Natural killer cell (primary cell): ENCODE data around the gene MYMX. TPM values are rescaled to one million over a fixed set of nuclear protein-coding genes. Genes with fewer than 3 reads are reported as not detected.
A peak's percentile ranks its signal among the peaks of the same experiment; 100 is the strongest.

Experiments
- ATAC-seq, 3 donors: fragments of 150-1000 bp in 2 of 3; fragments of 200-7000 bp in 1 of 3; cut with Tn5 transposase; 1 replicate in 1 of 3; 2 replicates in 2 of 3; pipeline ENCODE4 v1.10.0; 2021; ENCODE audit warnings: mild to moderate bottlenecking in 2 of 3, moderate library complexity in 2 of 3
- DNase-seq, 2 donors: peaks; one replicate each; pipeline versions ENCODE4 v3.0.0 to v3.0.0-alpha.2; 2013 to 2021; ENCODE audit warnings: mixed read lengths in 1 of 2
- H3K27ac ChIP-seq: one replicate; pipeline ENCODE4 v1.5.1; 2013; ENCODE audit warnings: mild to moderate bottlenecking, low read length
- H3K27me3 ChIP-seq: one replicate; pipeline ENCODE4 v1.6.1; 2013; ENCODE audit warnings: low read length; ENCODE audit not compliant: control insufficient read depth, insufficient read depth
- H3K36me3 ChIP-seq: one replicate; pipeline ENCODE4 v1.6.1; 2013; ENCODE audit warnings: low read length; ENCODE audit not compliant: control insufficient read depth, insufficient read depth
- H3K4me1 ChIP-seq: one replicate; pipeline ENCODE4 v1.6.1; 2013; ENCODE audit warnings: low read length; ENCODE audit not compliant: control insufficient read depth, insufficient read depth
- H3K4me3 ChIP-seq: one replicate; pipeline ENCODE4 v1.5.1; 2013; ENCODE audit warnings: low read length
- H3K9me3 ChIP-seq: one replicate; pipeline ENCODE4 v1.6.1; 2013; ENCODE audit warnings: low read length; ENCODE audit not compliant: control insufficient read depth, insufficient read depth
- H3K27ac Mint-ChIP-seq, 2 donors: one replicate each; pipeline ENCODE4 v1.8.0; 2022; ENCODE audit warnings: mild to moderate bottlenecking in 2 of 2, mixed read lengths in 2 of 2, moderate library complexity in 1 of 2
- H3K27me3 Mint-ChIP-seq, 2 donors: one replicate each; pipeline ENCODE4 v1.8.0; 2022; ENCODE audit warnings: low read depth in 2 of 2, mixed read lengths in 2 of 2
- H3K36me3 Mint-ChIP-seq: one replicate; pipeline ENCODE4 v1.8.0; 2022; ENCODE audit warnings: mixed read lengths
- H3K4me1 Mint-ChIP-seq, 2 donors: one replicate each; pipeline ENCODE4 v1.8.0; 2022; ENCODE audit warnings: mixed read lengths in 2 of 2
- H3K4me3 Mint-ChIP-seq: one replicate; pipeline ENCODE4 v1.8.0; 2022; ENCODE audit warnings: mild to moderate bottlenecking, moderate library complexity, mixed read lengths
- H3K9me3 Mint-ChIP-seq, 2 donors: one replicate each; pipeline ENCODE4 v1.8.0; 2022; ENCODE audit warnings: mixed read lengths in 2 of 2
- WGBS: methylation state at CpG from one replicate; pipeline ENCODE4 v1.1.7; 2013; ENCODE audit warnings: missing lambda C conversion rate; ENCODE audit not compliant: insufficient coverage; 5-methylcytosine and 5-hydroxymethylcytosine counted together
- intact Hi-C: fragments of 100-400 bp; cut with micrococcal nuclease; formaldehyde crosslinking; loops from one replicate; pipeline ENCODE4 v1.14.2; 2022
- total RNA-seq, 4 donors: library from RNA; stranded (reverse); fragments of 120-200 nt in 1 of 4; gene quantifications; one replicate each; pipeline versions ENCODE4 v1.2.3 to v1.2.4, GENCODE V29; 2013 to 2022
- TF ChIP-seq, protein P1 (sequence below): fragments of 200-600 bp; IDR thresholded peaks from one replicate; pipeline ENCODE4 v1.8.0; 2022; ENCODE audit warnings: antibody characterized with exemption

The MYMX gene
- total RNA-seq, 3 donors from 2014 or later (not counting 1 experiment from before 2014, with no cell fraction given), result not detected

DNA sequence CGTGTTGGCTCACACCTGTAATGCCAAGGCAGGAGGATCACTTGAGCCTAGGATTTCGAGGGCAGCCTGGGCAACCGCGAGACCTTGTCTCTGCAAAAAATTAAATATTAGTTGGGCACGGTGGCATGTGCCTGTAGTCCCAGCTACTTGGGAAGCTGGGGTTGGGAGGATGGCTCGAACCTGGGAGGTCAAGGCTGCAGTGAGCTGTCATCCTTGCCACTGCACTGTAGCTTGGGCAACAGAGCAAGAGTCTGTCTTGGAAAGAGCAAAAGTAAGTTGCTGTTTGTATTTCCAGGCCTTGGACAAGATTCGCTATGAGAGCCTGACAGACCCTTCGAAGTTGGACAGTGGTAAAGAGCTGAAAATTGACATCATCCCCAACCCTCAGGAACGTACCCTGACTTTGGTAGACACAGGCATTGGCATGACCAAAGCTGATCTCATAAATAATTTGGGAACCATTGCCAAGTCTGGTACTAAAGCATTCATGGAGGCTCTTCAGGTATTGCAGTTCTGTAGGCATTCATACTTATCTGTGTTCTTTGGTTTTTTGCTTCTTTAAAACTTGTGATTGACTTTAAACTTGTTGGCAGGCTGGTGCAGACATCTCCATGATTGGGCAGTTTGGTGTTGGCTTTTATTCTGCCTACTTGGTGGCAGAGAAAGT, 32.5 kb downstream of the MYMX start:
- Mint-ChIP-seq H3K4me1 (peaks cover 44 to 60% of the 10 kb centered on the region in 2 donors), H3K9me3 (no peaks in the 10 kb centered on the region), H3K36me3 (peaks cover 18% of the 10 kb centered on the region), H3K4me3 (peak overlapping the region; percentile 100), H3K27ac (peak overlapping the region; percentile 99), H3K27me3 (no peaks in the 10 kb centered on the region)
- Histone ChIP-seq H3K9me3 (no peaks in the 10 kb centered on the region), H3K36me3 (peaks cover 55% of the 10 kb centered on the region), H3K27me3 (no peaks in the 10 kb centered on the region), H3K4me3 (no peak overlapping the region), H3K27ac (no peak overlapping the region), H3K4me1 (peaks cover 23% of the 10 kb centered on the region)
- peak in 1 of 2 donors; percentile 15 for DNase-seq
- ATAC-seq, result no peak
- whole genome bisulfite sequencing, result 78% methylated on average over 9 of the region's 9 CpGs
- TF ChIP-seq, protein P1, sequence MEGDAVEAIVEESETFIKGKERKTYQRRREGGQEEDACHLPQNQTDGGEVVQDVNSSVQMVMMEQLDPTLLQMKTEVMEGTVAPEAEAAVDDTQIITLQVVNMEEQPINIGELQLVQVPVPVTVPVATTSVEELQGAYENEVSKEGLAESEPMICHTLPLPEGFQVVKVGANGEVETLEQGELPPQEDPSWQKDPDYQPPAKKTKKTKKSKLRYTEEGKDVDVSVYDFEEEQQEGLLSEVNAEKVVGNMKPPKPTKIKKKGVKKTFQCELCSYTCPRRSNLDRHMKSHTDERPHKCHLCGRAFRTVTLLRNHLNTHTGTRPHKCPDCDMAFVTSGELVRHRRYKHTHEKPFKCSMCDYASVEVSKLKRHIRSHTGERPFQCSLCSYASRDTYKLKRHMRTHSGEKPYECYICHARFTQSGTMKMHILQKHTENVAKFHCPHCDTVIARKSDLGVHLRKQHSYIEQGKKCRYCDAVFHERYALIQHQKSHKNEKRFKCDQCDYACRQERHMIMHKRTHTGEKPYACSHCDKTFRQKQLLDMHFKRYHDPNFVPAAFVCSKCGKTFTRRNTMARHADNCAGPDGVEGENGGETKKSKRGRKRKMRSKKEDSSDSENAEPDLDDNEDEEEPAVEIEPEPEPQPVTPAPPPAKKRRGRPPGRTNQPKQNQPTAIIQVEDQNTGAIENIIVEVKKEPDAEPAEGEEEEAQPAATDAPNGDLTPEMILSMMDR, result no peak
- intact Hi-C loops, result loop anchor here (5.0 kb wide), 1 partner anchor 1077 kb away; the partner anchor contains the start of gene SRF

DNA sequence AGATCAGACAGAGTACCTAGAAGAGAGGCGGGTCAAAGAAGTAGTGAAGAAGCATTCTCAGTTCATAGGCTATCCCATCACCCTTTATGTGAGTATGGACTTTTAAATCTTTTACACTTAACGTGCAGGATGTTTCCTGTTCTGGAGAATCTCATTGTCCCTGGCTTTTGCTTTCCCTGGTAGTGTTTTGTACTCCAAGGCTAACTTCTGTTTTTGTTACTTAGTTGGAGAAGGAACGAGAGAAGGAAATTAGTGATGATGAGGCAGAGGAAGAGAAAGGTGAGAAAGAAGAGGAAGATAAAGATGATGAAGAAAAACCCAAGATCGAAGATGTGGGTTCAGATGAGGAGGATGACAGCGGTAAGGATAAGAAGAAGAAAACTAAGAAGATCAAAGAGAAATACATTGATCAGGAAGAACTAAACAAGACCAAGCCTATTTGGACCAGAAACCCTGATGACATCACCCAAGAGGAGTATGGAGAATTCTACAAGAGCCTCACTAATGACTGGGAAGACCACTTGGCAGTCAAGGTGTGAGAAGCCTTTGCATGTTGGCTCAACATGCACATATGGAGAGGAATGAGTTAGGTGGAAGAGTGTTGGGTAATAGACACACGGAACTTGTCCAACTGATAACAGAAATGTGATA, 33.5 kb downstream of the MYMX start:
- Histone ChIP-seq H3K27ac (no peak overlapping the region), H3K36me3 (peaks cover 65% of the 10 kb centered on the region), H3K9me3 (no peaks in the 10 kb centered on the region), H3K4me3 (no peak overlapping the region), H3K4me1 (peaks cover 23% of the 10 kb centered on the region), H3K27me3 (no peaks in the 10 kb centered on the region)
- Mint-ChIP-seq H3K36me3 (peaks cover 18% of the 10 kb centered on the region), H3K4me3 (no peak overlapping the region), H3K9me3 (no peaks in the 10 kb centered on the region), H3K27me3 (no peaks in the 10 kb centered on the region), H3K27ac (peak overlapping the region; percentile 34 to 99), H3K4me1 (peaks cover 52 to 66% of the 10 kb centered on the region in 2 donors)
- DNase-seq, result no peak
- WGBS, result 78% methylated on average over 5 of the region's 6 CpGs
- TF ChIP-seq, protein P1, result no peak
- ATAC-seq, result no peak
- intact Hi-C loops, result no loop called here

DNA sequence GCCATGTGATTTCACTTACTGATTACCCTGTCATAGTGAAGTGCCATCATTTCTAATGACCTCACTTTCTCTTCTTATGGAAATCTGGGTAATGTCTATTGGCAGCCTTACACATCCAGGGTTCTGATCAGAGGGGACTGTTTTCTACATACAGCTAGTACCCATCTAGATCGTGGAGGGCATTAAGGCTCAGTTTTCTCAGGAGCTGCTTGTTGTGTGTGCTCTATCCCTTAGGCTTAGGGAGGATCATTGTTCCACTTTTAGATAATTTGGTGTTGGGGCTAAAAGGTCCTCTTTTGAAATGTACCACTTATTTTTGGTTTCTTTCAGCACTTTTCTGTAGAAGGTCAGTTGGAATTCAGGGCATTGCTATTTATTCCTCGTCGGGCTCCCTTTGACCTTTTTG, 34.0 kb downstream of the MYMX start:
- Histone ChIP-seq H3K4me1 (peaks cover 20% of the 10 kb centered on the region), H3K27ac (no peak overlapping the region), H3K4me3 (no peak overlapping the region), H3K36me3 (peaks cover 66% of the 10 kb centered on the region), H3K27me3 (no peaks in the 10 kb centered on the region), H3K9me3 (no peaks in the 10 kb centered on the region)
- Mint-ChIP-seq H3K4me3 (no peak overlapping the region), H3K36me3 (peaks cover 18% of the 10 kb centered on the region), H3K4me1 (peaks cover 58 to 66% of the 10 kb centered on the region in 2 donors), H3K27me3 (no peaks in the 10 kb centered on the region), H3K27ac (peak overlapping the region in 1 of 2 donors; percentile 34), H3K9me3 (no peaks in the 10 kb centered on the region)
- ATAC-seq, result no peak
- peak in 1 of 2 donors; percentile 19 for DNase-seq
- TF ChIP-seq, protein P1, result no peak
- WGBS, result 100% methylated on average over 3 of the region's 3 CpGs
- intact Hi-C loops, result no loop called here
